ENCODE data around the gene TSPAN10. TPM values are rescaled to one million over a fixed set of nuclear protein-coding genes. Genes with fewer than 3 reads are reported as not detected.

Gene TSPAN10
- total and polyA plus RNA-seq, 2 donors: 0.65 to 1.2 TPM

DNA sequence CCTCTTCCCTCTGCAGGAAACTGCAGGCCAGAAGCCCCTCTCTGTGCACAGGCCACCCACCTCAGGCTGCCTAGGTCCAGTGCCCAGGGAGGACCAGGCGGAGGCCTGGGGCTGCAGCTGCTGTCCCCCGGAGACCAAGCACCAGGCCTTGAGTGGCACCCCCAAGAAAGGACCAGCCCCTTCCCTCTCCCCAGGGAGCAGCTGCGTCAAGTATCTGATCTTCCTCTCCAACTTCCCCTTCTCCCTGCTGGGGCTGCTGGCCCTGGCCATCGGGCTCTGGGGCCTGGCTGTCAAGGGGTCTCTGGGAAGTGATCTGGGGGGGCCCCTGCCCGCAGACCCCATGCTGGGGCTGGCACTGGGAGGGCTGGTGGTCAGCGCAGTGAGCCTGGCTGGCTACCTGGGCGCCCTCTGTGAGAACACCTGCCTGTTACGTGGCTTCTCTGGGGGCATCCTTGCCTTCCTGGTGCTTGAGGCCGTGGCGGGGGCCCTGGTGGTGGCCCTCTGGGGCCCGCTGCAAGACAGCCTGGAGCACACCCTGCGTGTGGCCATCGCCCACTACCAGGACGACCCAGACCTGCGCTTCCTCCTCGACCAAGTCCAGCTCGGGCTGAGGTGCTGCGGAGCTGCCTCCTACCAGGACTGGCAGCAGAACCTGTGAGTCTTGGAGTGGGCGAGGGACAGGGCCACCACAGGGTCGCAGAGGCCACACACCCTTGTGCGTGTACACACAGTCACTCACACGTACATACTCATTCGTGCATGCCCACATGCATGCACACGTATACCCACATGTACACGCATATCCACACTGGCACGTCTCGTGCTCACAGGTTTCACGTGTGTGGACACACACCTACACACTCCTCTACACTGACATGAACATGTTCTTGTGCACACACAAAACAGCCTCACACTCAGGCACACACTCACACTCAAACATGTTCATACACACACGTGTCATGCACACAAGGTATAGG, 8.3 kb downstream of the TSPAN10 start:
- no peak for DNase-seq (ENCODE audit: extremely low spot score)
- 86% methylated on average over 29 of the region's 29 CpGs for WGBS
- Histone ChIP-seq H3K4me3 (ENCODE audit: low read depth, low read length) (no peak overlapping the region), H3K27ac (ENCODE audit: low read depth) (no peak overlapping the region), H3K36me3 (ENCODE audit: insufficient read depth) (no peaks in the 10 kb centered on the region), H3K4me1 (ENCODE audit: insufficient read depth) (no peaks in the 10 kb centered on the region)

DNA sequence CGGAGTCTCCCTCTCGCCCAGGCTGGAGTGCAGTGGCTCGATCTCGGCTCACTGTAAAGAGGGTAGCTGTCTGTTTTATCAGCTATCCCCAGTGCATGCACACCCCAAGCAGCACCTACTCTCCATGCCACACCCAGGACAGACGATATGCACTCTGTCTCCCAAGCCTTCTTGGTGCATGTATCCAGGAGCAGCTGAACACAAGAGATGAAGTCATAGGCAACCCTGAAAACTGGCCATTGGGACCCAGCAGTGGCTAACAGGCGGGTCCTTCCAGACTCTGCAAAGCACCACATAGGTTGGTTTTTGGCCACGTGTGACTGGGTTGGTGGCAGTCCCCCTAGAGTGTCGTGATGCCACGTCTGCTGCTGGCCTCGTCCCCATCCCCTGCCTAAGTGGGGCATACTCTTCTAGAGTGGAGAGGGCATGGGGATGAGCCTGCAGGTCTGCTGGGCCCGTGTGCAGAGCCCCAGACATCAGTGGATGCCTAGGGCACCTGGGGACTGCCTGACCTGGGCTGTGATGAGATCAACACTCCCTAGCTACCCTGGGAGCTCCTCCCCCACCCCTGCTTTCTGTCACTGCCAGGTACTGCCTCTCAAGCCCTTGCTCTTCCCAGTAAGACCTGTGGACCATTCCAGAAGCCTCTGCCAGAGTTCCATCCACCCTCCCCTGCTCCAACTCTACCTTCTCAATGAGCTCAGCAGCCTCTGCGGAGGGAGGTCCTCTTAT, 10.0 kb downstream of the TSPAN10 start:
- Histone ChIP-seq H3K4me1 (ENCODE audit: insufficient read depth) (no peaks in the 10 kb centered on the region), H3K36me3 (ENCODE audit: insufficient read depth) (no peaks in the 10 kb centered on the region), H3K4me3 (ENCODE audit: low read depth, low read length) (no peak overlapping the region), H3K27ac (ENCODE audit: low read depth) (no peak overlapping the region)
- 71% methylated on average over 12 of the region's 12 CpGs for WGBS
- DNase-seq (ENCODE audit: extremely low spot score): no peak

DNA sequence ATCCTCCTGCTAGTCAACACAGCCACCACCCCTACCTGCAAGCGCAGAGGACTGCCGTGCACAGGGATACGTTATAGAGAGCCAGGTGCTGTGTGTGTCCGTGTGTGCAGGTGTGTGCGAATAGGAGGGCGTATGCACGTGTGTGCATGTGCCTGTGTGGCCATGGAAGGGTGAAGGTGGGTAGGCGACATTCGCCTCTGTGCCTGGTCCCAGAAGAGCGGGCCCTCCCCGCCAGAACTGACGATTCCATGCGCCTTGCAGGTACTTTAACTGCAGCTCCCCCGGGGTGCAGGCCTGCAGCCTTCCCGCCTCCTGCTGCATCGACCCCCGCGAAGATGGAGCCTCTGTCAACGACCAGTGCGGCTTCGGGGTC, 10.6 kb downstream of the TSPAN10 start:
- WGBS: 29% methylated on average over 21 of the region's 21 CpGs
- Histone ChIP-seq H3K4me3 (ENCODE audit: low read depth, low read length) (no peak overlapping the region), H3K4me1 (ENCODE audit: insufficient read depth) (no peaks in the 10 kb centered on the region), H3K36me3 (ENCODE audit: insufficient read depth) (no peaks in the 10 kb centered on the region), H3K27ac (ENCODE audit: low read depth) (no peak overlapping the region)
- no peak for DNase-seq (ENCODE audit: extremely low spot score)

DNA sequence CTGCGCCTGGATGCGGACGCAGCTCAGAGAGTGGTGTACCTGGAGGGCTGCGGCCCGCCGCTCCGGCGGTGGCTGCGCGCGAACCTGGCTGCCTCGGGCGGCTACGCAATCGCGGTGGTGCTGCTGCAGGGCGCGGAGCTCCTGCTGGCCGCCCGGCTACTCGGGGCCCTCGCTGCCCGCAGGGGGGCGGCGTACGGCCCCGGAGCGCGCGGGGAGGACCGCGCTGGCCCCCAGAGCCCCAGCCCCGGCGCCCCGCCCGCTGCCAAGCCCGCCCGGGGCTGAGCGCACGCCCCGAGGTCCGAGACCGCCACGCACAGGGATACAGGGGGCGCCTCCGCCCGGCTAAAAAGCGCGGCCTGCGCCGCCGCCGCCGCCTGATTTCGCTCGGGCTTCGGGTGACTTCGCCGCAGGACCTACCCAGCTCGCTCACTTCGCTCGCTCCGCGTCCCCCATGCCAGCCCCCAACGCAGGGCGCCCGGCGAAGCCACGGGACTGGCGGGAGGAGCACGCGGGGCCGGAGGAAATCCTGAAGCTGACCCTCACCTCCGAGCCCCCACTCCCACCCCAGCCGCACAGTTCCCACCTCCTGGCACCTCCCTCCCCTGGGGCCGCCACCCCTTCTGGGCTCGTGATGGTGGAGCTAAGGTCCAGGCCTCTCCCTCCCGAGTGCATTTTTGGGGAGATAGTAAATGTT, 11.2 kb downstream of the TSPAN10 start:
- no peaks in the 10 kb centered on the region for H3K4me1 ChIP-seq (ENCODE audit: insufficient read depth)
- WGBS: 5% methylated on average over 78 of the region's 78 CpGs
- H3K27ac ChIP-seq (ENCODE audit: low read depth): no peak overlapping the region
- H3K4me3 ChIP-seq (ENCODE audit: low read depth, low read length): no peak overlapping the region
- no peaks in the 10 kb centered on the region for H3K36me3 ChIP-seq (ENCODE audit: insufficient read depth)
- DNase-seq (ENCODE audit: extremely low spot score): no peak

DNA sequence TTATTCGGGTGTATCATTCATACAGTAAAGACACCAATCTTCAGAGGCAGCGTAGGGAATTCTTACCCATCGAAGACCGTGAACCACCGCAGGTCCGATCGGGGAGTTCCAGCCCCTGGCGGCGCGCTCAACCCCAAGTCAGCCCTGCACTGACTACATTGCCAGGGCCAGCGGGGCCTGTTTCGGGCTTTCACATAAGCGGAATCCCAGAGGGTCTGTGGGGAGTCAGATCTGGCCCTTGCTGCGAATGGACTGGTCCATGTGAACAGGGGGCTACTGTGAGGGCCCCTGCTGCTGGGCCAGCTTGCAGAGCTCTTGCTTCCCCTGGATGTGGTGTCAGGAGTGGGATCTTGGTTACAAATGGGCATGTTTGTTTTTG, 11.7 kb downstream of the TSPAN10 start:
- no peaks in the 10 kb centered on the region for H3K4me1 ChIP-seq (ENCODE audit: insufficient read depth)
- WGBS: 57% methylated on average over 14 of the region's 14 CpGs
- H3K4me3 ChIP-seq (ENCODE audit: low read depth, low read length): no peak overlapping the region
- no peaks in the 10 kb centered on the region for H3K36me3 ChIP-seq (ENCODE audit: insufficient read depth)
- DNase-seq (ENCODE audit: extremely low spot score): no peak
- H3K27ac ChIP-seq (ENCODE audit: low read depth): no peak overlapping the region

DNA sequence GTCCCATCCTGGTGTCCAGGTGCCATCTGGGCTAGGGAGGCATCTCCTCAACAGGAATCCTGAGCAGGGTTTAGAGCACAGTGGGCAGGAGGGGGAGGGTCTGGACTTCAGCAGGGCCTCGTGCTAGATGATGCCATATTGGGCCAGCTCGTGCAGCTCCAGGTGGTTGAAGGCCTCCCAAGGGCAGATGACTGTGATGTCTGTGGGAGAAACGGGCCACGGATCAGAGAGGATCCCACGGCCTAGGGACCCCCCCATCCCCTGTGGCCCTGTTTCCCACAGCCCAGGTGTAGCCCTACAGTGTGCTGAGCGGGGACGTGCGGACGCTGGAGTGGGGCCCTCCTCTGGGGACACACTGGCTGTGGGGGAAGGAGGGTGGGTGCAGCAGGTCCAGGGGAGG, 14.0 kb downstream of the TSPAN10 start:
- Histone ChIP-seq H3K27ac (ENCODE audit: low read depth) (no peak overlapping the region), H3K4me3 (ENCODE audit: low read depth, low read length) (no peak overlapping the region), H3K4me1 (ENCODE audit: insufficient read depth) (no peaks in the 10 kb centered on the region), H3K36me3 (ENCODE audit: insufficient read depth) (no peaks in the 10 kb centered on the region)
- DNase-seq (ENCODE audit: extremely low spot score): no peak
- WGBS: 68% methylated on average over 9 of the region's 9 CpGs

DNA sequence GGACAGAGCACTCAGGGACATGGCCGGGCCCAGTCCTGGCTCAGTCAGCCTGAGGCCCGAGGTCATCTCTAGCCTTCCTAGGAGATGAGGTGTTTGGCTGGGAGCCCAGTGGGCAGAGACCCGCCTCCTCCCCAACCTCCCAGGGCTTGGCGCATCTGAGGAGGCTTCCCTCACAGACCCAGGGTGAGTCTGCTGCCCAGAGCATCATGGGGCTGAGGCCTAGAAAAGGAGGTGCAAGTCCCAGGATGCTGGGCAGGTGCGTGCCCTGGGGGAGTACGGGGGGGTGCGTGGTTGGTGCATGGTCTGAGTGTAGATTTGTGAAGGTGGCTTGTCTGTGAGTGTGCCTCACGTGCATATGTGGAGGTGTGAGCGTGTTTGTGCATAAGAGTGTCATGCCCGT, 14.7 kb downstream of the TSPAN10 start:
- DNase-seq (ENCODE audit: extremely low spot score): no peak
- H3K4me1 ChIP-seq (ENCODE audit: insufficient read depth): no peaks in the 10 kb centered on the region
- WGBS: 72% methylated on average over 10 of the region's 10 CpGs
- no peak overlapping the region for H3K27ac ChIP-seq (ENCODE audit: low read depth)
- H3K4me3 ChIP-seq (ENCODE audit: low read depth, low read length): no peak overlapping the region
- no peaks in the 10 kb centered on the region for H3K36me3 ChIP-seq (ENCODE audit: insufficient read depth)

DNA sequence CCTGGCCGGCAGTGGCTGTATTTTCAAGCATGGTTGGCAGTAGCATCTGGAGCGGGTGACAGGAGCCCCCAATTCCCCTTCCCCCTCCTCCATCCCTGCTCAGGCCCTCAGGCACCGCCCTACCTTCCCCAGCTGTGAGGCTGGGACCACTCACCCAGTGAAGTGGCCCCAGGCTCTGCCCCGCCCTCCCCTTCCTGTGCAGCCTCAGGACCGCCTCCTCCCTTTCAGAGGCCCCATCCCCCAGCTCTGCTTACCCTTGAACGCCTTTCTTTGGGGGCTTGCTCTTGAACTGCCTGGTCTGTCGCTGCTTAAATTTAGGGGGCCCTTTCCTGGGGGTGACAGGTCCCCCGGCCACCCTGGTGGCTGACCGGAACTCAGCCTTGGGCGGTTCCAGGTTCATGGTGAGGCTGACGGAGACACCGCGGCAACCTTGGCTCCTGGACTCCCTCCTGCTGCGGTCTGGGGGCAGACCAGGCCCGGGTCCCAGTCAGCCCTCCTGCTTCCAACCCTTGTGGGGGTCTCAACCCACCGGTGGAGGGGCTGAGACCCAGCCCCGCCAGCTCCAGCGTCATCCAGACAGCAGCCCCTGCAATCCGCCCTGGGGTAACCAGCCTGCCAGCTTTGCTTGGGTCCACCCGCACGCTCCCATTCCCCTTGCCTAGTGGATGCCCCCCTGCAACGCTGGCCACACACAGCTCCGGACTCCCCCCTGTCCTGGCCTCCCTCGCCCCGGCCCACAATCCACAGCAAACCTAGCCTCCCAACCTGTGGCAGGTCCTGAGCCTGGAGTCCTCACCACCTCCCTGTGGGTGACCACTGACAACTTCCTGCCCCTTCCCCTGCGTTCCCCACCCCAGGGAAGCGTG, 16.1 kb downstream of the TSPAN10 start:
- Histone ChIP-seq H3K4me3 (ENCODE audit: low read depth, low read length) (no peak overlapping the region), H3K36me3 (ENCODE audit: insufficient read depth) (no peaks in the 10 kb centered on the region), H3K27ac (ENCODE audit: low read depth) (no peak overlapping the region), H3K4me1 (ENCODE audit: insufficient read depth) (no peaks in the 10 kb centered on the region)
- 27% methylated on average over 27 of the region's 27 CpGs for WGBS
- no peak for DNase-seq (ENCODE audit: extremely low spot score)

DNA sequence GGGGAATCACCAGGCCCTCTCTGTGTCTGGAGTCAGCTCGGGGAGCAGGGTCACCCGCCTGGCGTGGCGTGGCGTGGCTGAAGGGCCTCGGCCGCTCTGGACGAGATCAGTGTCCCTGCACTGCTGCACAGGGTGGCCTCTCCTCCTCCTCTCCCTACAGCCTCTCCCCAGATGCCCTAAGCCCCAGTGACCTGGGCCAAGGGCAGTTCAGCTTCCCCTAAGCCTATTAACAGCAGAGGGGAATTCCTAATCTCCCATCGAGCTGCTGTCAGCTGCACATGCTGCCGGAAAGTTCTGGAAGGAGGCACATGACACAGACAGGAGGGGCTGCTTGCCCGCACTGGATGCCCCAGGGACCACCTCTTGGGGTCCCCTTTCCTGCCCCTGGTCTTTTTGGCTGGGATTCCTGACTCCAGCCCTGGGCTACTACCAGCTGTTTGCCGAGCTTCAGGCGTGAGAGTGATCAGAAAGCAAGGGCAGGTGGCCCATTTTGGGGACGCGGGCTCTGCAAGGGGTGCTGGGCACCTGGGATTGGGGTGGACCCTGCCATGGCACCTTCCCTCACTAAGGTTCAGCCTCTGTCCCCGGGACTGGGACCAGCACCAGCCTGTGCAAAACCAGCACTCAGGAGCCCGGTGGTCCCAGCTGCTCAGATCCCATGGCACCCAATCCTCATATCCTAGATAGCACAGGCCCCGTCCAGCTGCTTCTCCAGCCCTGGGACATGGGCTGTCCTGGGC, 18.6 kb downstream of the TSPAN10 start:
- Histone ChIP-seq H3K4me1 (ENCODE audit: insufficient read depth) (no peaks in the 10 kb centered on the region), H3K36me3 (ENCODE audit: insufficient read depth) (no peaks in the 10 kb centered on the region), H3K4me3 (ENCODE audit: low read depth, low read length) (no peak overlapping the region), H3K27ac (ENCODE audit: low read depth) (no peak overlapping the region)
- DNase-seq (ENCODE audit: extremely low spot score): no peak
- 71% methylated on average over 18 of the region's 18 CpGs for WGBS

DNA sequence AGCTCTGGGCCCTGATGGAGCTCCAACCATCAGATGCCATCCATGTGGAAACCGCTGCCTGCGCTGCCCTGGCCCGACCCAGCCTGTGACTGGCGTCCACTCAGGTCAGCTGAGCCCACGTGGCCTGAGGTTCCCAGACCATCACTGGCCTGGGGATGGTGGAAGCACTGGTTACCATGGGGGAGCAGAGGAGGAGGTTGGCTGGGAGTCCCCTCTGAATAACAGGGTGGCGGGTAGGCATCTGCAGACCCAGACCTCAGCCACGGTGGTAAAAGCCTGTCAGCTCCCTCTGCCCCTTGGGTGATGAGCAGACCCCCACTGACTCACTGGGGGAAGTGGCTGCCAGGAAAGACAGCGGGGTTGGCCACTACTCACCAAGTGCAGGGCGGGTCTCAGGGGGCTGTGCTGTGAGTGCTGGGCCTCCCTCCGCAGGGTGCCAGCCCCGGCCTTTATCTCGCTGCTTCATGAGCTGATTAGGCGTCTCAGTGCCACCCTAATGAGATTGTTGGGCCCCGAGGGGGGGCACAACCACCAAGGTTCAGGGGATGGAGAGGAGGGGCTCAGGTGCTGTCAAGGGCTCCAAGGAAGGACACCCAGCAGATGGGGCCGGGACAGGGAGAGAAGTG, 19.2 kb downstream of the TSPAN10 start, which contains the start of gene PDE6G:
TSS of gene PDE6G (minus strand) at position 425 of the 626 bp plus-strand sequence. CDS start 3,237 bp downstream, outside the sequence.
- WGBS: 84% methylated on average over 15 of the region's 15 CpGs
- H3K36me3 ChIP-seq (ENCODE audit: insufficient read depth): no peaks in the 10 kb centered on the region
- no peak within 1 kb of the TSS for H3K4me3 ChIP-seq (ENCODE audit: low read depth, low read length)
- H3K27ac ChIP-seq (ENCODE audit: low read depth): no peak within 1 kb of the TSS
- no peaks in the 10 kb centered on the region for H3K4me1 ChIP-seq (ENCODE audit: insufficient read depth)
- no peak for DNase-seq (ENCODE audit: extremely low spot score)

DNA sequence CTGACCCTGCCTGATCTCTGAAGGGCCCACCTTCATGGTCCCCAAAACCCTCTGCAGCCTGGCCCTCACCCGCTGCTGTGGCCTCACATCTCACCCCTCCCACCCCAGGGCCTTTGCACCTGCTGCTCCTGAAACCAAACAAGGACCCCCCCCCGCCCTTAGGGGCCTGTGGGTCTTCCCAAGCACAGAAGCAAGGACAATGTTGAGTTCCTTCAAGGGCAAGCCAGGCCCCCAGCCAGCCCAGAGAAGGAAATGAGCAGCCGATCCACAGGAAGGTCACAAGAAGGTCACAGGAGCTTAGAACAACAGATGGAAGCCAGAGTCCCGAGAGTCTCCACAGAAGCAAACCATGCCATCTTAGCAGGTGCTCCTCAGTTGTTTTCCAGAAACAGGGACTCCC, 19.8 kb downstream of the TSPAN10 start:
- H3K36me3 ChIP-seq (ENCODE audit: insufficient read depth): no peaks in the 10 kb centered on the region
- WGBS: 50% methylated on average over 4 of the region's 4 CpGs

DNA sequence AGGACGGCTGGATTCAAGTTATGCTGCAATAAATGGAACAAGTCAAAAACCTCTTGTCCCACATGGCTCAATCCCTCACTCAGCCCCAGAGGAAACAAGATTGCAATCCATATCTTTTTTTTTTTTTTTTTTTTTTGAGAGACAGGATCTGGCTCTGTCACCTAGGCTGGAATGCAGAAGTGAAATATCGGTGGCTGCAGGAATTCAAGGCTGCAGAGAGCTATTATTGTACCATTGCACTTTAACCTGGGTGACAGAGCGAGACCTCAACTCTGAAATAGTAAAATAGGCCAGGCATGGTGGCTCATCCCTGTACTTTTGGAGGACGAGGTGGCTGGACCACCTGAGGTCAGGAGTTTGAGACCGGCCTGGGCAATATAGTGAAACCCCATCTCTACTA, 22.0 kb downstream of the TSPAN10 start:
- Histone ChIP-seq H3K36me3 (ENCODE audit: insufficient read depth) (no peaks in the 10 kb centered on the region), H3K27ac (ENCODE audit: low read depth) (no peak overlapping the region), H3K4me1 (ENCODE audit: insufficient read depth) (no peaks in the 10 kb centered on the region), H3K4me3 (ENCODE audit: low read depth, low read length) (no peak overlapping the region)
- no peak for DNase-seq (ENCODE audit: extremely low spot score)
- WGBS: 76% methylated on average over 5 of the region's 5 CpGs

More for the DNA sequence above, 19.8 kb downstream of the TSPAN10 start:
- DNase-seq (ENCODE audit: extremely low spot score): no peak
- no peak overlapping the region for H3K4me3 ChIP-seq (ENCODE audit: low read depth, low read length)
- H3K4me1 ChIP-seq (ENCODE audit: insufficient read depth): no peaks in the 10 kb centered on the region
- no peak overlapping the region for H3K27ac ChIP-seq (ENCODE audit: low read depth)
